ENCODE results near the gene BCLAF1.

The BCLAF1 gene

GRCh38 chr6:136289579-136290409 is at the start of gene BCLAF1:
BCLAF1 (minus strand) TSS chr6:136289846; CDS start chr6:136279866, 9,980 bp downstream.
- peak; percentile 97 for DNase-seq (ENCODE audit: low read depth)

GRCh38 chr6:136338486-136338885 is 48.8 kb upstream of the BCLAF1 start:
- DNase-seq (ENCODE audit: low read depth): no peak

GRCh38 chr6:136337606-136338005 is 48.0 kb upstream of the BCLAF1 start:
- no peak for DNase-seq (ENCODE audit: low read depth)

GRCh38 chr6:136337121-136337520 is 47.5 kb upstream of the BCLAF1 start:
- no peak for DNase-seq (ENCODE audit: low read depth)

- no peak for DNase-seq (ENCODE audit: low read depth)
Observed at GRCh38 chr6:136335736-136336363, 46.2 kb upstream of the BCLAF1 start.

- DNase-seq (ENCODE audit: low read depth): no peak
Observed at GRCh38 chr6:136334853-136335252, 45.2 kb upstream of the BCLAF1 start.

GRCh38 chr6:136334465-136334846 is 44.8 kb upstream of the BCLAF1 start:
- no peak for DNase-seq (ENCODE audit: low read depth)

- DNase-seq (ENCODE audit: low read depth): no peak
Observed at GRCh38 chr6:136333824-136334464, 44.3 kb upstream of the BCLAF1 start.

- no peak for DNase-seq (ENCODE audit: low read depth)
Observed at GRCh38 chr6:136331461-136331860, 41.8 kb upstream of the BCLAF1 start.

GRCh38 chr6:136330634-136331033 is 41.0 kb upstream of the BCLAF1 start:
- no peak for DNase-seq (ENCODE audit: low read depth)

GRCh38 chr6:136326038-136326553 is 36.5 kb upstream of the BCLAF1 start:
- DNase-seq (ENCODE audit: low read depth): no peak

GRCh38 chr6:136324686-136325380 is 35.2 kb upstream of the BCLAF1 start:
- no peak for DNase-seq (ENCODE audit: low read depth)

- DNase-seq (ENCODE audit: low read depth): no peak
Observed at GRCh38 chr6:136323431-136324112, 33.9 kb upstream of the BCLAF1 start.

- no peak for DNase-seq (ENCODE audit: low read depth)
Observed at GRCh38 chr6:136319732-136320131, 30.1 kb upstream of the BCLAF1 start.

- DNase-seq (ENCODE audit: low read depth): no peak
Observed at GRCh38 chr6:136318676-136319075, 29.0 kb upstream of the BCLAF1 start.

- DNase-seq (ENCODE audit: low read depth): no peak
Observed at GRCh38 chr6:136317971-136318370, 28.3 kb upstream of the BCLAF1 start.

- DNase-seq (ENCODE audit: low read depth): no peak
Observed at GRCh38 chr6:136317021-136317694, 27.5 kb upstream of the BCLAF1 start.

- no peak for DNase-seq (ENCODE audit: low read depth)
Observed at GRCh38 chr6:136315594-136315993, 25.9 kb upstream of the BCLAF1 start.

GRCh38 chr6:136312975-136313374 is 23.3 kb upstream of the BCLAF1 start:
- DNase-seq (ENCODE audit: low read depth): no peak

- no peak for DNase-seq (ENCODE audit: low read depth)
Observed at GRCh38 chr6:136309729-136310311, 20.2 kb upstream of the BCLAF1 start.

- DNase-seq (ENCODE audit: low read depth): no peak
Observed at GRCh38 chr6:136309171-136309570, 19.5 kb upstream of the BCLAF1 start.
